H1 (cell line): ENCODE measurements around the gene AMOTL2. TPM values are rescaled to one million over a fixed set of nuclear protein-coding genes. Genes with fewer than 3 reads are reported as not detected.

Experiments used
- EZH2 ChIP-seq: fragments of 200-600 bp; sonication (generic); IDR thresholded peaks from 2 replicates; pipeline ENCODE4 v1.7.1; 2012; ENCODE audit warnings: low read depth, mild to moderate bottlenecking, moderate library complexity, low read length, inconsistent platforms; ENCODE audit not compliant: severe bottlenecking
- RBBP5 ChIP-seq: IDR thresholded peaks from 2 replicates; pipeline ENCODE4 v1.7.1; 2012; ENCODE audit warnings: low read depth, mild to moderate bottlenecking, inconsistent platforms, low read length, moderate library complexity, borderline replicate concordance
- SP1 ChIP-seq: IDR thresholded peaks from 2 replicates; pipeline ENCODE4 v1.6.1; 2011; ENCODE audit warnings: low read depth, low read length
- SRF ChIP-seq: IDR thresholded peaks from 2 replicates; pipeline ENCODE4 v1.6.1; 2011; ENCODE audit warnings: mild to moderate bottlenecking, low read depth, low read length, moderate library complexity
- TAF1 ChIP-seq: IDR thresholded peaks from 2 replicates; pipeline ENCODE4 v1.6.1; 2011; ENCODE audit warnings: mild to moderate bottlenecking, low read depth, low read length
- YY1 ChIP-seq: IDR thresholded peaks from 2 replicates; pipeline ENCODE4 v1.6.1; 2011; ENCODE audit warnings: low read depth, mild to moderate bottlenecking, low read length
- polyA plus RNA-seq, 7 experiments: library from polyadenylated mRNA; depleted of rRNA in 3 of 7; stranded (reverse) in 5 of 7; unstranded in 2 of 7; fragments of >200 nt in 5 of 7; fragments of 200-250 nt in 2 of 7; gene quantifications; 1 replicate in 5 of 7; 2 replicates in 1 of 7; 4 replicates in 1 of 7; pipeline versions ENCODE4 v1.2.1 to v1.2.3, GENCODE V29; 2011 to 2013; ENCODE audit warnings: missing spikeins in 2 of 7, mixed read lengths in 2 of 7
- total RNA-seq: library from RNA; stranded (reverse); fragmentation: NEBNext Ultra II Directional; extraction: Animal tissue kit (Norgen Biotek cat#: 25700); gene quantifications from 2 replicates; pipeline ENCODE4 v1.2.1, GENCODE V29; 2021
- TF ChIP-seq, protein P1 (sequence below): IDR thresholded peaks from 2 replicates; pipeline ENCODE4 v1.6.1; 2012; ENCODE audit warnings: low read length, inconsistent platforms

Gene AMOTL2
- total and polyA plus RNA-seq, 2 of the 8 experiments (the other 6 are each of a cell fraction or from before 2014, with no cell fraction given): 19.0 to 63.7 TPM

DNA sequence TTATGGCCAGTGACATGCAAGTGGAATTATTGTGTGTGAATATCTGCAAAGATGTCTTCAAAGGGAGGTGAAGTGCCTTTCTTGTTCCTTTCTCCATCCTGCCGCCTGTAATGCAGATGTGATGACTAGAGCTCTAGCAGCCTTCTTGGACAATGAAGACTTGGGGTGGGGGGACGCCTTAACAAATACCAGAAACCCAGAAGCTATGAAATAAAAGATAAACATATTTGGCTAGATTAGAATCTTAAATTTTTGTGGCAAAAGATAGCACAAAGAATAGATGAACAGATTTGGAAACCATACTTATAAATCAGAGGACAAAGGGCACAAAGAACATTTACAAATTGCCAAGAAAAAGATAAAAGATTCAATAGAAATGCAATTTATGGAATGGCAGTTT, 56.1 kb downstream of the AMOTL2 start (continued):
- TF ChIP-seq, protein P1, sequence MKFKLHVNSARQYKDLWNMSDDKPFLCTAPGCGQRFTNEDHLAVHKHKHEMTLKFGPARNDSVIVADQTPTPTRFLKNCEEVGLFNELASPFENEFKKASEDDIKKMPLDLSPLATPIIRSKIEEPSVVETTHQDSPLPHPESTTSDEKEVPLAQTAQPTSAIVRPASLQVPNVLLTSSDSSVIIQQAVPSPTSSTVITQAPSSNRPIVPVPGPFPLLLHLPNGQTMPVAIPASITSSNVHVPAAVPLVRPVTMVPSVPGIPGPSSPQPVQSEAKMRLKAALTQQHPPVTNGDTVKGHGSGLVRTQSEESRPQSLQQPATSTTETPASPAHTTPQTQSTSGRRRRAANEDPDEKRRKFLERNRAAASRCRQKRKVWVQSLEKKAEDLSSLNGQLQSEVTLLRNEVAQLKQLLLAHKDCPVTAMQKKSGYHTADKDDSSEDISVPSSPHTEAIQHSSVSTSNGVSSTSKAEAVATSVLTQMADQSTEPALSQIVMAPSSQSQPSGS: no peak
- TF ChIP-seq SRF (no peak), YY1 (no peak), TAF1 (no peak), EZH2 (no peak), SP1 (no peak), RBBP5 (no peak)
- TF ChIP-seq, all 59 proteins: peak for 0
